ENCODE data around the gene FANCB. TPM values are rescaled to one million over a fixed set of nuclear protein-coding genes. Genes with fewer than 3 reads are reported as not detected.

Gene FANCB
- 1 to 10 TPM; 9.3 to 9.5 TPM for total RNA-seq

GRCh38 chrX:14872851-14873675 lies at the start of gene FANCB, which contains the start of gene MOSPD2:
Gene FANCB, minus strand, starts transcription at chrX:14873069. Its CDS starts 7,559 bp downstream, at chrX:14865510.
Gene MOSPD2, plus strand, starts transcription at chrX:14873421. Its CDS starts 108 bp downstream, at chrX:14873529.
- H3K4me3 Mint-ChIP-seq: peak within 1 kb of the TSS; percentile 81
- peaks cover 28% of the 10 kb centered on the region for H3K4me1 Mint-ChIP-seq
- CTCF ChIA-PET: no interaction called here
- peak within 1 kb of the TSS; percentile 72 for H3K27ac Mint-ChIP-seq
- H3K27me3 Mint-ChIP-seq: no peaks in the 10 kb centered on the region
- peaks cover 19% of the 10 kb centered on the region for H3K36me3 Mint-ChIP-seq (ENCODE audit: low read depth)
- POLR2A ChIA-PET: interaction anchor here (1.1 to 2.4 kb wide), 2 partner anchors 25 to 332 kb away, joined by 4 to 6 read pairs; no protein-coding TSS in a partner anchor
- H3K9me3 Mint-ChIP-seq: no peaks in the 10 kb centered on the region
- DNase-seq: peak; percentile 95

GRCh38 chrX:14922437-14922836 lies 49.6 kb upstream of the FANCB start:
- H3K4me3 Mint-ChIP-seq: no peak overlapping the region
- DNase-seq: no peak
- no peaks in the 10 kb centered on the region for H3K27me3 Mint-ChIP-seq
- H3K9me3 Mint-ChIP-seq: no peaks in the 10 kb centered on the region
- peaks cover 18% of the 10 kb centered on the region for H3K36me3 Mint-ChIP-seq (ENCODE audit: low read depth)
- no peaks in the 10 kb centered on the region for H3K4me1 Mint-ChIP-seq
- ChIA-PET CTCF (no interaction called here), POLR2A (no interaction called here)
- no peak overlapping the region for H3K27ac Mint-ChIP-seq

- CTCF ChIA-PET: no interaction called here
- DNase-seq: no peak
- Mint-ChIP-seq H3K4me1 (no peaks in the 10 kb centered on the region), H3K27me3 (no peaks in the 10 kb centered on the region), H3K4me3 (no peak overlapping the region), H3K27ac (no peak overlapping the region), H3K36me3 (ENCODE audit: low read depth) (peaks cover 32% of the 10 kb centered on the region), H3K9me3 (no peaks in the 10 kb centered on the region)
- POLR2A ChIA-PET: no interaction called here
These were observed 47.3 kb upstream of the FANCB start for GRCh38 chrX:14920196-14920595.

GRCh38 chrX:14919407-14919806 lies 46.5 kb upstream of the FANCB start:
- Mint-ChIP-seq H3K27me3 (no peaks in the 10 kb centered on the region), H3K27ac (no peak overlapping the region), H3K4me3 (no peak overlapping the region), H3K4me1 (no peaks in the 10 kb centered on the region), H3K9me3 (no peaks in the 10 kb centered on the region), H3K36me3 (ENCODE audit: low read depth) (peaks cover 32% of the 10 kb centered on the region)
- CTCF ChIA-PET: no interaction called here
- no peak for DNase-seq
- POLR2A ChIA-PET: no interaction called here

- CTCF ChIA-PET: no interaction called here
- no peaks in the 10 kb centered on the region for H3K27me3 Mint-ChIP-seq
These were observed 43.3 kb upstream of the FANCB start for GRCh38 chrX:14916017-14916674.

GRCh38 chrX:14915596-14915995 lies 42.7 kb upstream of the FANCB start:
- Mint-ChIP-seq H3K27me3 (no peaks in the 10 kb centered on the region), H3K9me3 (no peaks in the 10 kb centered on the region), H3K4me1 (no peaks in the 10 kb centered on the region), H3K36me3 (ENCODE audit: low read depth) (peaks cover 40% of the 10 kb centered on the region), H3K4me3 (no peak overlapping the region), H3K27ac (no peak overlapping the region)
- POLR2A ChIA-PET: no interaction called here
- CTCF ChIA-PET: no interaction called here
- DNase-seq: no peak

More at GRCh38 chrX:14916017-14916674, 43.3 kb upstream of the FANCB start:
- POLR2A ChIA-PET: no interaction called here
- no peak for DNase-seq
- peaks cover 36% of the 10 kb centered on the region for H3K36me3 Mint-ChIP-seq (ENCODE audit: low read depth)
- no peaks in the 10 kb centered on the region for H3K9me3 Mint-ChIP-seq
- H3K4me3 Mint-ChIP-seq: no peak overlapping the region
- no peaks in the 10 kb centered on the region for H3K4me1 Mint-ChIP-seq
- H3K27ac Mint-ChIP-seq: no peak overlapping the region

GRCh38 chrX:14913241-14913640 lies 40.4 kb upstream of the FANCB start:
- no peak for DNase-seq
- no peak overlapping the region for H3K27ac Mint-ChIP-seq
- H3K4me3 Mint-ChIP-seq: no peak overlapping the region
- H3K4me1 Mint-ChIP-seq: no peaks in the 10 kb centered on the region
- peaks cover 30% of the 10 kb centered on the region for H3K36me3 Mint-ChIP-seq (ENCODE audit: low read depth)
- ChIA-PET CTCF (no interaction called here), POLR2A (no interaction called here)
- H3K27me3 Mint-ChIP-seq: no peaks in the 10 kb centered on the region
- no peaks in the 10 kb centered on the region for H3K9me3 Mint-ChIP-seq

GRCh38 chrX:14903891-14904290 lies 31.0 kb upstream of the FANCB start:
- H3K4me1 Mint-ChIP-seq: peaks cover 4% of the 10 kb centered on the region
- ChIA-PET POLR2A (no interaction called here), CTCF (no interaction called here)
- no peak overlapping the region for H3K4me3 Mint-ChIP-seq
- H3K36me3 Mint-ChIP-seq (ENCODE audit: low read depth): peaks cover 31% of the 10 kb centered on the region
- H3K27ac Mint-ChIP-seq: no peak overlapping the region
- no peak for DNase-seq
- no peaks in the 10 kb centered on the region for H3K27me3 Mint-ChIP-seq
- H3K9me3 Mint-ChIP-seq: peaks cover 4% of the 10 kb centered on the region

- ChIA-PET POLR2A (no interaction called here), CTCF (no interaction called here)
- Mint-ChIP-seq H3K36me3 (ENCODE audit: low read depth) (peaks cover 35% of the 10 kb centered on the region), H3K4me3 (no peak overlapping the region), H3K27me3 (no peaks in the 10 kb centered on the region), H3K9me3 (peaks cover 4% of the 10 kb centered on the region), H3K27ac (no peak overlapping the region), H3K4me1 (peaks cover 4% of the 10 kb centered on the region)
- no peak for DNase-seq
These were observed 29.7 kb upstream of the FANCB start for GRCh38 chrX:14902537-14902936.

GRCh38 chrX:14899607-14900006 lies 26.7 kb upstream of the FANCB start:
- H3K4me1 Mint-ChIP-seq: peaks cover 4% of the 10 kb centered on the region
- H3K27me3 Mint-ChIP-seq: no peaks in the 10 kb centered on the region
- H3K36me3 Mint-ChIP-seq (ENCODE audit: low read depth): peaks cover 41% of the 10 kb centered on the region
- no peak for DNase-seq
- ChIA-PET POLR2A (no interaction called here), CTCF (no interaction called here)
- H3K9me3 Mint-ChIP-seq: no peaks in the 10 kb centered on the region
- H3K27ac Mint-ChIP-seq: peak overlapping the region; percentile 47
- no peak overlapping the region for H3K4me3 Mint-ChIP-seq

GRCh38 chrX:14897042-14897441 lies 24.2 kb upstream of the FANCB start:
- H3K27ac Mint-ChIP-seq: no peak overlapping the region
- H3K4me3 Mint-ChIP-seq: no peak overlapping the region
- no peaks in the 10 kb centered on the region for H3K27me3 Mint-ChIP-seq
- H3K36me3 Mint-ChIP-seq (ENCODE audit: low read depth): peaks cover 29% of the 10 kb centered on the region
- ChIA-PET CTCF (no interaction called here), POLR2A (no interaction called here)
- DNase-seq: no peak
- H3K4me1 Mint-ChIP-seq: peaks cover 4% of the 10 kb centered on the region
- H3K9me3 Mint-ChIP-seq: no peaks in the 10 kb centered on the region

- Mint-ChIP-seq H3K36me3 (ENCODE audit: low read depth) (peaks cover 28% of the 10 kb centered on the region), H3K4me1 (peaks cover 4% of the 10 kb centered on the region), H3K4me3 (no peak overlapping the region), H3K27ac (no peak overlapping the region), H3K27me3 (no peaks in the 10 kb centered on the region), H3K9me3 (no peaks in the 10 kb centered on the region)
- DNase-seq: no peak
- ChIA-PET CTCF (no interaction called here), POLR2A (no interaction called here)
These were observed 23.4 kb upstream of the FANCB start for GRCh38 chrX:14896273-14896672.

GRCh38 chrX:14886252-14886651 lies 13.4 kb upstream of the FANCB start:
- ChIA-PET CTCF (interaction anchor here (0.6 kb wide), 1 partner anchor 1969 kb away, joined by 3 read pairs; no protein-coding TSS in a partner anchor), POLR2A (no interaction called here)
- DNase-seq: no peak
- H3K36me3 Mint-ChIP-seq (ENCODE audit: low read depth): peaks cover 8% of the 10 kb centered on the region
- H3K4me3 Mint-ChIP-seq: no peak overlapping the region
- no peaks in the 10 kb centered on the region for H3K9me3 Mint-ChIP-seq
- no peak overlapping the region for H3K27ac Mint-ChIP-seq
- peaks cover 13% of the 10 kb centered on the region for H3K4me1 Mint-ChIP-seq
- H3K27me3 Mint-ChIP-seq: no peaks in the 10 kb centered on the region

GRCh38 chrX:14884714-14885113 lies 11.8 kb upstream of the FANCB start:
- Mint-ChIP-seq H3K27ac (no peak overlapping the region), H3K9me3 (no peaks in the 10 kb centered on the region), H3K4me1 (peaks cover 14% of the 10 kb centered on the region), H3K4me3 (no peak overlapping the region), H3K36me3 (ENCODE audit: low read depth) (peaks cover 6% of the 10 kb centered on the region), H3K27me3 (no peaks in the 10 kb centered on the region)
- no peak for DNase-seq
- CTCF ChIA-PET: no interaction called here
- POLR2A ChIA-PET: no interaction called here

All from activated CD4-positive, alpha-beta memory T cell treated with anti-CD3 and anti-CD28 coated beads, Interleukin-2, amount 10 ng/mL, durations not matched to agents 7 days and 5 days (primary cell).